Measurements from ENCODE around the gene CA5B.
"Not testable (repeated sequence)": the region's sequence is repeated elsewhere in the genome, so short reads cannot be mapped to it uniquely, and the experiment has no call there.

Gene CA5B

GRCh38 chrX:15815779-15816437, 77.8 kb downstream of the CA5B start:
- DNase-seq, result peak; percentile 26 to 33

GRCh38 chrX:15816438-15816809, 78.4 kb downstream of the CA5B start:
- no peak for DNase-seq

GRCh38 chrX:15816886-15817285, 78.8 kb downstream of the CA5B start:
- DNase-seq, result peak; percentile 16 to 40

- DNase-seq, result no peak
Measured at GRCh38 chrX:15820106-15821073, 82.3 kb downstream of the CA5B start.

GRCh38 chrX:15822922-15823321, 84.9 kb downstream of the CA5B start:
- no peak for DNase-seq

- no peak for DNase-seq
Measured at GRCh38 chrX:15825936-15826335, 87.9 kb downstream of the CA5B start.

GRCh38 chrX:15829217-15829616, 91.1 kb downstream of the CA5B start:
- DNase-seq, result no peak

- DNase-seq, result not testable (repeated sequence)
Measured at GRCh38 chrX:15831347-15831746, 93.3 kb downstream of the CA5B start.

GRCh38 chrX:15834053-15834452, 96.0 kb downstream of the CA5B start:
- DNase-seq, result no peak

GRCh38 chrX:15834827-15835595, 96.9 kb downstream of the CA5B start:
- DNase-seq, result no peak
